Endothelial cell (in vitro differentiated cells): Measurements from ENCODE around the gene TAX1BP1. TPM values are rescaled to one million over a fixed set of nuclear protein-coding genes. Genes with fewer than 3 reads are reported as not detected.

Source experiments
- DNase-seq: peaks from one replicate; pipeline ENCODE4 v3.0.0; 2021; ENCODE audit warnings: low spot score
- H3K27ac Mint-ChIP-seq: one replicate; pipeline ENCODE4 v1.8.0; 2021; ENCODE audit warnings: mixed read lengths, inconsistent platforms; ENCODE audit not compliant: unreplicated experiment
- H3K27me3 Mint-ChIP-seq: one replicate; pipeline ENCODE4 v1.8.0; 2021; ENCODE audit warnings: mild to moderate bottlenecking, moderate library complexity, mixed read lengths, inconsistent platforms; ENCODE audit not compliant: unreplicated experiment
- H3K36me3 Mint-ChIP-seq: one replicate; pipeline ENCODE4 v1.8.0; 2021; ENCODE audit warnings: mild to moderate bottlenecking, low read depth, mixed read lengths, inconsistent platforms; ENCODE audit not compliant: unreplicated experiment
- H3K4me1 Mint-ChIP-seq: one replicate; pipeline ENCODE4 v1.8.0; 2021; ENCODE audit warnings: mild to moderate bottlenecking, mixed read lengths, inconsistent platforms; ENCODE audit not compliant: unreplicated experiment
- H3K4me3 Mint-ChIP-seq: one replicate; pipeline ENCODE4 v1.8.0; 2021; ENCODE audit warnings: mild to moderate bottlenecking, mixed read lengths, inconsistent platforms; ENCODE audit not compliant: unreplicated experiment
- H3K9me3 Mint-ChIP-seq: one replicate; pipeline ENCODE4 v1.8.0; 2021; ENCODE audit warnings: mixed read lengths, inconsistent platforms; ENCODE audit not compliant: unreplicated experiment
- long read RNA-seq: library from polyadenylated mRNA; unstranded; transcript quantifications from one replicate; pipeline ENCODE4 v2.0.0, GENCODE V29; 2020; ENCODE audit not compliant: unreplicated experiment
- total RNA-seq: library from RNA; stranded (reverse); fragmentation: NEBNext Ultra II Directional; extraction: Animal tissue kit (Norgen Biotek cat#: 25700); gene quantifications from one replicate; pipeline ENCODE4 v1.2.1, GENCODE V29; 2021; ENCODE audit not compliant: unreplicated experiment
- TF ChIP-seq, protein P1 (sequence below): fragments of 200-600 bp; sonication (generic); IDR thresholded peaks from one replicate; pipeline ENCODE4 v1.5.0; 2021; ENCODE audit warnings: antibody characterized with exemption; ENCODE audit not compliant: unreplicated experiment

Gene TAX1BP1
- total RNA-seq, result 124 TPM
- long read RNA-seq, transcript TAX1BP1-201 (17 exons, 2,478 nt), result major isoform, 31 of 86 reads
- long read RNA-seq, partial matches to known transcripts, result 40 of 86 reads
- long read RNA-seq, other reads (novel, unspliced or antisense), result 12 of 86 reads

DNA sequence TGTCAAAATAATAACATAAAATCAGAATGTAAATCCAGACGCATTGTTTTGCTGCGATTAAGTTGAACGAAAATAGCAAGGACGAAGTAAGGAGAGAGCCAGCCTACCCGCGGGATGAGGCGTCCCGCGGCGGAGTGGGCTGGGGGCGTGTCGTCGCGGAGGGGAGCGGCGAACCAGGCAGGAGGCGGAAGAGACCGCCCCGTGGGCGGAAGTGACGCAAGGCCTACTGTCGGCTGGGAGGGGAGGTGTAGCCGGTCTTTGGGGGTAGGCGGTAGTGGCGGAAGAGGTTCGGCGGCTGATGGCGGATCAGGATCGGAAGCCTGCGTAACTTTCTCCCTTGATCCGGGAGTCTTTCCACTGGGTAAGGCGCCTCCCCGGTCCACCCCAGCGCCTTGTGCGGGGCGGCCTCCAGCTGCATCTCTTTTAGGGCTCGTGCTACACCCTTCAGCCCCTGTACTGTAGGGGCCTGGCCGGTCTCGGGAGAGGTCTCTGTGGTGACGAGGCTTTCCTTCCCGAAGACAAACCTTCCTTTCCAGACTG, at the start of gene TAX1BP1:
TAX1BP1 (plus strand) TSS at position 254 of the 540 bp plus-strand sequence. CDS start 8,363 bp downstream, outside the sequence.
- Mint-ChIP-seq H3K27me3 (peaks cover 17% of the 10 kb centered on the region), H3K27ac (peak within 1 kb of the TSS; percentile 98), H3K4me3 (peak within 1 kb of the TSS; percentile 97), H3K9me3 (no peaks in the 10 kb centered on the region), H3K36me3 (peaks cover 3% of the 10 kb centered on the region), H3K4me1 (peaks cover 39% of the 10 kb centered on the region)
- TF ChIP-seq, protein P1, sequence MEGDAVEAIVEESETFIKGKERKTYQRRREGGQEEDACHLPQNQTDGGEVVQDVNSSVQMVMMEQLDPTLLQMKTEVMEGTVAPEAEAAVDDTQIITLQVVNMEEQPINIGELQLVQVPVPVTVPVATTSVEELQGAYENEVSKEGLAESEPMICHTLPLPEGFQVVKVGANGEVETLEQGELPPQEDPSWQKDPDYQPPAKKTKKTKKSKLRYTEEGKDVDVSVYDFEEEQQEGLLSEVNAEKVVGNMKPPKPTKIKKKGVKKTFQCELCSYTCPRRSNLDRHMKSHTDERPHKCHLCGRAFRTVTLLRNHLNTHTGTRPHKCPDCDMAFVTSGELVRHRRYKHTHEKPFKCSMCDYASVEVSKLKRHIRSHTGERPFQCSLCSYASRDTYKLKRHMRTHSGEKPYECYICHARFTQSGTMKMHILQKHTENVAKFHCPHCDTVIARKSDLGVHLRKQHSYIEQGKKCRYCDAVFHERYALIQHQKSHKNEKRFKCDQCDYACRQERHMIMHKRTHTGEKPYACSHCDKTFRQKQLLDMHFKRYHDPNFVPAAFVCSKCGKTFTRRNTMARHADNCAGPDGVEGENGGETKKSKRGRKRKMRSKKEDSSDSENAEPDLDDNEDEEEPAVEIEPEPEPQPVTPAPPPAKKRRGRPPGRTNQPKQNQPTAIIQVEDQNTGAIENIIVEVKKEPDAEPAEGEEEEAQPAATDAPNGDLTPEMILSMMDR, result no peak
- peak; percentile 89 for DNase-seq

DNA sequence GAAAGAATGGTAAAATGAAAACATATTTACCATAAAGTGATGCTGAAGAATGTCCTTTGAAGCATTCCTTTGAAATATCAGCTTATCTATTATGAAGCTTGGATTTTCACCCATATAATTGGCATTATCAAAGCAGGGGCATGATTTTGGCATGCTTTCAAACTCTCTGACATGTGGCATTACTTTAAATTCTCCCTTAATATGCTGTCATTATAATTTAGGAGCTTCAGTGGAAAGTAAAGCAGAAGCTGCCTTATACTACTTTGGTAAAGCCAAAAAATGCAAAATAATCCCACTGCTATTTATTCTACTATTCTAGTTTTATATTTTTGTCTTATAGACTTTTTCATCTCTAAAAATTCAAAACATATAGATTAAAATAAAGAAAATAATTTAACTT, 49.3 kb upstream of the TAX1BP1 start:
- TF ChIP-seq, protein P1, result no peak
- Mint-ChIP-seq H3K4me3 (no peak overlapping the region), H3K27me3 (no peaks in the 10 kb centered on the region), H3K9me3 (no peaks in the 10 kb centered on the region), H3K27ac (no peak overlapping the region), H3K4me1 (no peaks in the 10 kb centered on the region), H3K36me3 (no peaks in the 10 kb centered on the region)
- no peak for DNase-seq

DNA sequence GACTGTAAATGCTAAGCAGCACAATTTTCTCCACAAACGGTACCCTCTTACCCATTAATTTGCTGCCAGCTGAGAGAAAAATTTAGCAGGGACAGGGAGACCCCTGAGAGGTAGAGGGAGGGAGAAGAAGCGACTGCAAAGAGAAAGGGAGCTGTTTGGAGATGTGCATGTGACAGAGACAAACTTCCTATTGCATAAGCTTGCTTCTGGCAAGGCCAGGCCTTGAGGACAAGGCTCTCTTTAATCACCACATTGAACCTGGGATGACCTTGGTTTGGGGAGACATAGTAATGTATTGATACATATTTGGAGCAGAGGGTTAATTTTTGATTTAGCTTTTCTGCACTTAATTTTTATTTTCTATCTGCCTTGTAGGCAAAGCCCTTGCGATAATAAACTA, 46.2 kb upstream of the TAX1BP1 start:
- Mint-ChIP-seq H3K36me3 (no peaks in the 10 kb centered on the region), H3K27ac (no peak overlapping the region), H3K4me1 (peaks cover 4% of the 10 kb centered on the region), H3K9me3 (no peaks in the 10 kb centered on the region), H3K4me3 (no peak overlapping the region), H3K27me3 (peaks cover 2% of the 10 kb centered on the region)
- TF ChIP-seq, protein P1, result no peak
- no peak for DNase-seq

DNA sequence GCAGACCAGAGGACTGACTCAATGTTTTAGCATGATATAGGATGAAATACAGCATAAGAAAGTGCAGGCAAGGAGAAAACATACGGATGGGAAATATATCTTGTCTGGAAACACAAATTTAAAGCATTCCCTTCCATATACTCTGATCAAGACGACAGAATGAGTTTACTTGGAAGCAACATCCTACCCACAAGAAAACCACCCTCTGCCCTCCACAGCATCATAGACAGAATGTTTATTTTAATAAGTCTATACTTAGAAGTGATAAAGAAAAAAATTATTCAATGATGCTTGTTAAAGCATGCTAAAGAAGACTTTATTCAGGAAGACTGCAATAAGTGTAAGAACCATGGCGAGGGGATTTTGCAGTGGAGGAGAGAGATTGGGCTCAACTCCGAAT, 44.9 kb upstream of the TAX1BP1 start:
- no peak for DNase-seq
- H3K4me3 Mint-ChIP-seq, result no peak overlapping the region
- TF ChIP-seq, protein P1, result no peak
- no peaks in the 10 kb centered on the region for H3K9me3 Mint-ChIP-seq
- H3K27me3 Mint-ChIP-seq, result peaks cover 2% of the 10 kb centered on the region
- H3K4me1 Mint-ChIP-seq, result peaks cover 4% of the 10 kb centered on the region
- no peaks in the 10 kb centered on the region for H3K36me3 Mint-ChIP-seq
- no peak overlapping the region for H3K27ac Mint-ChIP-seq

DNA sequence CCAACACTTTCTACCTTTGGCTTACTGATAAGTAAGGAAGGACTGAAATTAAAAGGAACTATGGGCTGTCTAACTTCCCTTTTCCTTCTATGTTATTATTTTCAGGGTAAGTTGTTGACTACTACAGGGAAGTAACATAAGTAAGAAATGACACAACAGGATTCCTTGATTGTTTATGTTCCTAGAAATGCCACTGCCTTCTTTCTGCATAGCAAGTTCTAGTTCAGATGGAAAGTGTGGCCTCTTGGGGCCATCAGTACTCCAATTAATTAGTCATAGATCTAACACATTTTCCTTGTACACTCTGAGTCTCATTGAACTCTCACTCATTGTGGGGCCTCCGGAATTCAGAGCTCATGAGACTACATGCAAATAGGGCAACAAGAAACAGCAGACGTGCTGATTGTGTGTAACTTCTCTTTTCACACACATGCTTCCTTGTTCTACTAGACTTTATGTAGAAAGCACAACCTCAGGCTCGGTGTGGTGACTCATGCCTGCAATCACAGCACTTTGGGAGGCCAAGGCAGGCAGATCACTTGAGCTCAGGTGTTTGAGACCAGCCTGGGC, 42.0 kb upstream of the TAX1BP1 start:
- TF ChIP-seq, protein P1, result no peak
- peaks cover 2% of the 10 kb centered on the region for H3K27me3 Mint-ChIP-seq
- no peak for DNase-seq

More for the DNA sequence above, 42.0 kb upstream of the TAX1BP1 start:
- Mint-ChIP-seq H3K9me3 (no peaks in the 10 kb centered on the region), H3K27ac (no peak overlapping the region), H3K4me1 (peaks cover 4% of the 10 kb centered on the region), H3K36me3 (no peaks in the 10 kb centered on the region), H3K4me3 (no peak overlapping the region)
